Activated gamma-delta T cell (primary cell): ENCODE results near the gene DDX1.

Experiments used
- DNase-seq: peaks from one replicate; lab custom pipeline; 2025; lab: John Stamatoyannopoulos, UW

DDX1 gene

GRCh38 chr2:15630121-15630977 is 38.7 kb downstream of the DDX1 start:
- DNase-seq = no peak

- no peak for DNase-seq
Measured at GRCh38 chr2:15630978-15631719, 39.5 kb downstream of the DDX1 start.

- no peak for DNase-seq
Measured at GRCh38 chr2:15631883-15632282, 40.2 kb downstream of the DDX1 start.

- no peak for DNase-seq
Measured at GRCh38 chr2:15633043-15633970, 41.6 kb downstream of the DDX1 start.

- DNase-seq = no peak
Measured at GRCh38 chr2:15633971-15634346, 42.3 kb downstream of the DDX1 start.

- no peak for DNase-seq
Measured at GRCh38 chr2:15634846-15635490, 43.3 kb downstream of the DDX1 start.

GRCh38 chr2:15636972-15637785 is 45.5 kb downstream of the DDX1 start:
- DNase-seq = no peak

- DNase-seq = no peak
Measured at GRCh38 chr2:15638720-15639119, 47.1 kb downstream of the DDX1 start.

GRCh38 chr2:15639323-15640251 is 47.9 kb downstream of the DDX1 start:
- no peak for DNase-seq

- no peak for DNase-seq
Measured at GRCh38 chr2:15640261-15640711, 48.6 kb downstream of the DDX1 start.

- DNase-seq = no peak
Measured at GRCh38 chr2:15640784-15641183, 49.1 kb downstream of the DDX1 start.

GRCh38 chr2:15641530-15641982 is 49.9 kb downstream of the DDX1 start:
- no peak for DNase-seq

- DNase-seq = no peak
Measured at GRCh38 chr2:15642011-15642814, 50.5 kb downstream of the DDX1 start.

- DNase-seq = no peak
Measured at GRCh38 chr2:15642815-15643500, 51.3 kb downstream of the DDX1 start.

- DNase-seq = no peak
Measured at GRCh38 chr2:15643791-15644585, 52.3 kb downstream of the DDX1 start.

GRCh38 chr2:15645300-15645699 is 53.6 kb downstream of the DDX1 start:
- DNase-seq = no peak

GRCh38 chr2:15645720-15646385 is 54.2 kb downstream of the DDX1 start:
- DNase-seq = no peak
